Measurements from ENCODE around the gene MOV10L1.

DNA sequence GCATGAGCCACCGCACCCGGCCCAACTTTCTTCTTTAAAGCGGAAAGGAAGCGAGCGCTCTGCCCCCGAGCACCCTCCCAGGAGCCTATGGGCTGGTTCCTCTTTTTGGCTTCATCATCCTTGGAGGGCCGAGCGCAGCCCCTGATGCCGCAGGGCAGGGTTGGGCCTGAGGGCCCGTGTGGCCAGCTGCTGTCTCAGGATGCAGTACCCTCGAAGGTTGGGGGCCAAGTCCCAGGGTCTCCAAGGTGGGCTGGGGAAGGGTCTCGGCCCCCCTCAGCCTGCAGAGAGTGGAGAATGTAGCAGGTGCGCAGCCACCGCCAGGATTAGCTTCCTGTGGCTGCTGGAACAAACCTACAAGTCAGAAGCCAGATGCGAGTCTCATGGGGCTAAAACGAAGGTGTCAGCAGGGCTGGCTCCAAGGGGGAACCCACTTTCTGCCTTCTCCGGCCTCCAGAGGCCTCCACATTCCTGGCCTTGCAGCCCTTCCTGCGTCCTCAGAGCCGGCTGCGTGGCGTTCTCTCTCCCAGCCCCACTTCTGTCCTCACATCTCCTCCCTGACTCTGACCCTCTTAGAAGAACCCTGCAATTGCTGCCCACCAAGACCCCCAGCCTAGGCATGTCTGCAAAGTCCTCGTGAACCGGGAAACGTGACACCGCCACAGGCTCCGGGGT lies 83.6 kb downstream of the MOV10L1 start:
- TF ChIP-seq, protein P1, sequence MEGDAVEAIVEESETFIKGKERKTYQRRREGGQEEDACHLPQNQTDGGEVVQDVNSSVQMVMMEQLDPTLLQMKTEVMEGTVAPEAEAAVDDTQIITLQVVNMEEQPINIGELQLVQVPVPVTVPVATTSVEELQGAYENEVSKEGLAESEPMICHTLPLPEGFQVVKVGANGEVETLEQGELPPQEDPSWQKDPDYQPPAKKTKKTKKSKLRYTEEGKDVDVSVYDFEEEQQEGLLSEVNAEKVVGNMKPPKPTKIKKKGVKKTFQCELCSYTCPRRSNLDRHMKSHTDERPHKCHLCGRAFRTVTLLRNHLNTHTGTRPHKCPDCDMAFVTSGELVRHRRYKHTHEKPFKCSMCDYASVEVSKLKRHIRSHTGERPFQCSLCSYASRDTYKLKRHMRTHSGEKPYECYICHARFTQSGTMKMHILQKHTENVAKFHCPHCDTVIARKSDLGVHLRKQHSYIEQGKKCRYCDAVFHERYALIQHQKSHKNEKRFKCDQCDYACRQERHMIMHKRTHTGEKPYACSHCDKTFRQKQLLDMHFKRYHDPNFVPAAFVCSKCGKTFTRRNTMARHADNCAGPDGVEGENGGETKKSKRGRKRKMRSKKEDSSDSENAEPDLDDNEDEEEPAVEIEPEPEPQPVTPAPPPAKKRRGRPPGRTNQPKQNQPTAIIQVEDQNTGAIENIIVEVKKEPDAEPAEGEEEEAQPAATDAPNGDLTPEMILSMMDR (conservative IDR thresholded peaks at IDR 0.05; ENCODE audit: low read depth, low read length): no peak
- no peak for TF ChIP-seq EZH2phosphoT487 (IDR thresholded peaks at IDR 0.05; ENCODE audit: borderline replicate concordance, low read length)
